Activated CD8-positive, alpha-beta memory T cell treated with anti-CD3 and anti-CD28 coated beads, Interleukin-2, amount 50 U/mL, for 24 hours (primary cell): Measurements from ENCODE around the gene TADA2A.
"Not testable (repeated sequence)": the region's sequence is repeated elsewhere in the genome, so short reads cannot be mapped to it uniquely, and the experiment has no call there.

ENCODE experiments used
- DNase-seq: peaks from one replicate; pipeline ENCODE4 v3.0.0-alpha.2; 2020; ENCODE audit errors: extremely low read depth

The TADA2A gene

GRCh38 chr17:37399265-37399803 lies 7.4 kb upstream of the TADA2A start:
- DNase-seq = no peak

- DNase-seq = no peak
These were observed 6.2 kb upstream of the TADA2A start for GRCh38 chr17:37400505-37400904.

DNA sequence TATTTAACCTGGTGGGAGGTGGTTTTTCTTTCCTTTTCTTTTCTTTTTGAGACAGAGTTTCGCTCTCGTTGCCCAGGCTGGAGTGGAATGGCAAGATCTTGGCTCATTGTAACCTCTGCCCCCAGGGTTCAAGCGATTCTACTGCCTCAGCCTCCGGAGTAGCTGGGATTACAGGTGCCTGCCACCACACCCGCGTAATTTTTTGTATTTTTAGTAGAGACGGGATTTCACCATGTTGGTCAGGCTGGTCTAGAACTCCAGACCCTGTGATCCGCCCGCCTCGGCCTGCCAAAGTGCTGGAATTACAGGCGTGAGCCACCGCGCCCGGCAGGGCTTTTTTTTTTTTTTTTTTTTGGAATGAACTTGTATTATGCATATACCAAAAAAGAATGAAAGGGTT lies 1.2 kb upstream of the TADA2A start:
- not testable (repeated sequence) for DNase-seq

GRCh38 chr17:37405955-37406634 lies 591 bp upstream of the TADA2A start:
- no peak for DNase-seq

DNA sequence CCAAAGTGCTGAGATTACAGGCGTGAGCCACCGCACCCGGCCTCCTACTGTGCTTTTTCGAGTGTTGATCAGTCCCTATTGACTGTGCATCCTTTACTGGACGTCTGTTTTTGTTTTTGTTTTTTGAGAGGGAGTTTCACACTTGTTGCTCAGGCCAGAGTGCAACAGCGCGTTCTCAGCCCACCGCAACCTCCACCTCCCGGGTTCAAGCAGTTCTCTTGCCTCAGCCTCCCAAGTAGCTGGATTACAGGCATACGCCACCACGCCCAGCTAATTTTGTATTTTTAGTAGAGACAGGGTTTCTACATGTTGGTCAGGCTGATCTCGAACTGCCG lies 1.4 kb downstream of the TADA2A start:
- not testable (repeated sequence) for DNase-seq

GRCh38 chr17:37410357-37410756 lies 3.7 kb downstream of the TADA2A start:
- no peak for DNase-seq

DNA sequence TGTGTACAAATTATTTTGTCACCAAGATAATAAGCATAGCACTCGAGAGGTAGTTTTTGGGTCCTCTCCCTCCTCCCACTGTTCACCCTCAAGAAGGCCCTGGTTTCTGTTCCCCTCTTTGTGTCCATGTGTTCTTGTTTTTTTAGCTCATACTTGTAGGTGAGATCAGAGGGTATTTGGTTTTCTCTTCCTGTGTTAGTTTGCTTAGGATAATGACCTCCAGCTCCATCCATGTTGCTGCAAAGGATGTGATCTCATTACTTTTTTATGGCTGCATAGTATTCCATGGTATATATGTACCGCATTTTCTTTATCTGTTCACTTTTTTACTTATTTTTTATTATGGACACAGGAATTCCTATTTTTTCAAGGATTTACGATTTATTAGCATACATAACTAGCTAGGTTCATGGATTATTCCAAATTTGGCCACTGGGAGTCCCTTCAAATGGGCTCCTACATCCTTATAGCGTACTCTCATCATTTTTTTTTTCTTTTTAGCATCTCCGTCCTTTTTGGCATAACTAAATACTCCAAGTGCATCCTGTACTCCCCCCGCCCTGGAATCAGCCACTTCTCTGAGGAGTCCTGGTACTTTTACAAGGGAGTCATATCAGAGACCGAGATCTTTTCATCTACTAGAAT lies 7.3 kb downstream of the TADA2A start:
- no peak for DNase-seq

DNA sequence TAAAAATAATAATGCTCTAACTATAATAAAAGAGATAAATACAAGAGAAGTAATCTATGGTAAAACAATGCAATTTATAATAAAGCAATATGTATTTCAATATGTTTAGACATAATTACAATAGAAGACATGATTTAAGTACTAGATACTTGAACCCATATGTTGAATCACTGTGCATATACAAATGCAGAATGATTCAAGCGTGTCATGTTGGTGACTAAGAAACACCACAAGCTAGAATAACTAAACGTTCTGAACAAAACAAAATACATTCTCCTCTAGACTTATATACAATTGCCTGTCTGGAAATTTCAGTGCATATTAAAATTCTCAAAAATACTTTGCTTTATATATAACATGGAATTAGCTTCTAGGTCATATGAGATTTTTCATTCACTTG lies 11.2 kb downstream of the TADA2A start:
- DNase-seq = no peak

GRCh38 chr17:37422971-37423625 lies 16.4 kb downstream of the TADA2A start:
- no peak for DNase-seq

DNA sequence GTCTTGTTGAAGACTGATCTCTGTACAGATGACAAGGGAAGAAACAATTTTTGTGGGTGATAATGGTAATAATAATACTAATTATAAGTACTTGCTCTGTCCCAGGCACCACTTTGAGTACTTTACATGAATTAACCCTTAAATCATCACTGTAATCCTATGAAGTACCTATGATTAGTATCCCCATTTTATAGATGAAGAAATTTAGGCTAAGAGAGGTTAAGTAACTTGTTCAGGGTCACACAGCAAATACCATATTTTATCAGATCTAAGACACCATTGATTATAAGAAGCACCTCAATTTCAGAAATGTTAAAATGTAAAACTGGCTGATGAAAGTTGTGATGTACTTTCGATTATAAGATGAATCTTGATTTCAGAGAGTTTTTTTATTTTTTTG lies 18.6 kb downstream of the TADA2A start:
- no peak for DNase-seq

DNA sequence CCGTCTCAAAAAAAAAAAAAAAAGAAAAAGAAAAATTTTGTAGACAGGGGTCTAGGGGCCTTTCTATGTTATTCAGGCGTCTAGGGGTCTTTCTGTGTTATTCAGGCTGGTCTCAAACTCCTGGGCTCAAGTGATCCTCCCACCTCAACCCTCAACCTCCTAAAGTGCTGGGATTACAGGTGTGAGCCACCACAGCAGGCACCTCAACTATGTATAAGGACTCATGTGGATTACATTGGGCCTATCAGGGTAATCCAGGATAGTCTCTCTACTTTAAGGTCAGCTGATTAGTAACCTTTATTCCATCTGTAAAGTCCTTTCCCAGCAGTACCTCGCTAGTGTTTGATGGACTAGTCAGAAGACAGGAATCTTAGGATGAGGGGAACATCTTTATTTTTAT lies 22.4 kb downstream of the TADA2A start:
- no peak for DNase-seq

- DNase-seq = no peak
These were observed 22.8 kb downstream of the TADA2A start for GRCh38 chr17:37429453-37429852.

DNA sequence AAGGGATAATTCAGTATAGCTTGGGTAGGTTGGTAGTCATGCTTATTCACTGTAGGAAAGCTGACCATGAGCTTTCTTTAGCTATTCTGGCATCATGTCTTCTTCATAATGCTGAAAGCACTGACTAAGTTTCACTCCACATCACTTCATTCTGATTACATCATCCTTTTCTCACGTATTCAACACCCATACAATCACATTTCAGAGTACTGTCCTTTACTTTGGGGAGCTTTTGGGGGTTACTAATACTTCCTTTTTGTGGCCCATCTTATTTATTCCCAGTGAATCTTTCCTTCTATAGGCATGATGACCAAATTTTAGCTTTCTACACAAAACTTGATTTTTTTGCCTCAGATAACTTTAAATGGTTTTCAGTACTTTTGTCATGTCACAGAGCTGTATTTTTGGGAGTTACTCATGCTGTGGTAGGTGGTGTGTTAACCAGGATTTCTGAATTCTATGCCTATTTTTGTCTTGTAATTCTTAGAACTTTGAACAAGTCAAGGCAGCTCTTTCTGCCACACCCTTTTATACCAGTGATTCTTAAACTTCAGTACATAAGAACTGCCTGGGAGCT lies 23.5 kb downstream of the TADA2A start:
- DNase-seq = no peak

DNA sequence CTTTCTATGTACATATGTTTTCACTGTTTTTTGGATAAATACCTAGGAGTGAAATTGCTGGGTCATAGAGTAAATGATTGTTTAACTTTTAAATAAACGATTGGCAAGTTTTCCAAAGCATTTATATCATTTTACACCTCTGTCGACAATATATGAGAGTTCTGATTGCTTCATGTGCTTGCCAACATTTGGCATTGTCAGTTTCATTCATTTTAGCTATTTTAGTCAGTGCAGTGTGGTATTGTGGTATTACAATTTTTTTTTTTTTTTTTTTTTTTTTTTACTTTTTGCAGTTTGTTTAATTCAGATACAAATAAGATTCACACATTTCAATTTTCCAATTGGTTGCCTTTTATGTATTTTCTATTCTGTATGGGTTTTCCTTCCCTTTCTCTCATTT lies 26.0 kb downstream of the TADA2A start:
- no peak for DNase-seq

- DNase-seq = no peak
These were observed 31.5 kb downstream of the TADA2A start for GRCh38 chr17:37438141-37438540.

DNA sequence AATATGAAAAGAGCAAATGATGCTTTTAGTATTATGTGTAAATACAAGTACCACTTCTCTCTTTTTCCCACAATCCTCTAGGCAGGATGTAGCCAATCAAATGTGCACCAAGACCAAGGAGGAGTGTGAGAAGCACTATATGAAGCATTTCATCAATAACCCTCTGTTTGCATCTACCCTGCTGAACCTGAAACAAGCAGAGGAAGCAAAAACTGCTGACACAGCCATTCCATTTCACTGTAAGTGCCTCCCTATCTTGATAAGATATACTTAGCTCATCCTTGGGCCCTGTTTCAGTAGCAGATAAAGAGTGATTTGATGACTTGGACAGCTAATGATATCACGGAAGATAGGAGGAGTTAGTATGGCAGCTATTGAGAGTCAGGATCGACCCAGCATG lies 33.7 kb downstream of the TADA2A start:
- DNase-seq = no peak

DNA sequence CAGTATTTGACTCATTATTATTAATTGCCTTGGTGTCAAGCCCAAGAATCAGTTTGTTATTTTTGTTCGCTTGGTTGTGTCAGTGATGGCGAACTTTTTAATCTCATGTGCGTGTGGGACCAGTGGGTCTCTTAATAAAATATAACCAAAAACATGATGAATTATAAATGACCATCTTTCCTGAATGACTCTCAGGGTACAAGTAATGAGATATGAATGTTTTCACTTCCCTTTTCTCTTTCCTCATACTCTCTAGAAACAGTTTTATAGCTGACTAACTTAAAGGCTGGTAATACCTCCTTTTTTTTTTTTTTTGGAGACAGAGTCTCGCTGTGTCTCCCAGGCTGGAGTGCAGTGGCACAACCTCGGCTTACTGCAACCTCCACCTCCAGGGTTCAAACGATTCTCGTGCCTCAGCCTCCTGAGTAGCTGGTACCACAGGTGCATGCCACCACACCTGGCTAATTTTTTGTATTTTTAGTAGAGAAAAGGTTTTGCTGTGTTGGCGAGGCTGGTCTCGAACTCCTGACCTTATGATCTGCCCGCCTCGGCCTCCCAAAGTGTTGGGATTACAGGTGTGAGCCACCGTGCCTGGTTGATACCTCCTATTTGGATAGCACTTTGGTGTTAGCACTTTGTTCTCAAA lies 34.8 kb downstream of the TADA2A start:
- not testable (repeated sequence) for DNase-seq

DNA sequence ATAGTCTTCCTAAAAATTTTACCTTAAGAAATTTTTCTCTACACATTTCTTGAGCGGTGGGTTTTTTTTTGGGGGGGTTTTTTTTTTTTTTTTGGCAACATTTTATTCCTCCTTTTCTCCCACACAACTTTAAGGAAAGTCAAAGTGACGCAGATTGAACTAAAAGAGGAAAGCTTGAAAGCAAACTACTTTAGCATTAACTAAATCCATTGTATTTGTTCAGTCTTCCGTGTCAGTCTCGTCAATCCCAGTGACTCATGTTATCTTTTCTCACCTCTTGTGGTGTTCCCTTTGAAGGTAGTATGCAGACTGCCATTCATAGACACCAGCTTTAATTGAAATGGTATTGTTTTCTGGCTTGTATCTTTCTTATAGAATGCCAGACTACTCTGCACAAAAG lies 39.3 kb downstream of the TADA2A start:
- no peak for DNase-seq

DNA sequence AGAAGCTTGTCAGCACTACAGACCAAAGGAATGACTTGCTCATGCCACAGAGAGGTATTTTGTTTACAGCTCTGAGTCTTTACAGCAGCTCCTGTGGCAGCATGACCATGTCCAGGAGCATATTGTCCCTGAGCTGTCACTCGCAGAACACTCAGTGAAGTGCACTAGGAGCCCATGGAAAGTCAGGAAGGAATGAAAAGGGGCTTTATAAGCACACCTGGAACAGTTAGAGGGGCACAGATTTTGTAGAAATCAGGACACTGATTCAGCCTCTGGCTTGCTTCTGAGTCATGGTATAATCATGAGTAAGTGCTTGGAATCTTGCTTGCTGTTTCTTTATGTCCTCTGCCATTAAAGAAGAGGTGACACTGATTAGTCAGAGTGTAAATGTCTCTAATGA lies 41.0 kb downstream of the TADA2A start:
- no peak for DNase-seq

GRCh38 chr17:37450112-37450511 lies 43.4 kb downstream of the TADA2A start:
- no peak for DNase-seq

GRCh38 chr17:37457801-37458200 lies 51.1 kb downstream of the TADA2A start:
- DNase-seq = not testable (repeated sequence)

GRCh38 chr17:37458805-37459204 lies 52.1 kb downstream of the TADA2A start:
- no peak for DNase-seq
